CD4-positive, alpha-beta T cell treated with Interleukin-2 at 100 ng/mL for 4 hours (primary cell): ENCODE data around the gene PIAS2.
A peak's percentile ranks its signal among the peaks of the same experiment; 100 is the strongest.
"Not testable (repeated sequence)": the region's sequence is repeated elsewhere in the genome, so short reads cannot be mapped to it uniquely, and the experiment has no call there.

Experiments used
- DNase-seq: peaks from one replicate; pipeline ENCODE4 v3.0.0-alpha.2; 2020; ENCODE audit warnings: low spot score

PIAS2 gene

GRCh38 chr18:46917108-46917802 lies at the start of gene PIAS2, which contains the start of gene KATNAL2:
Gene PIAS2 (minus strand): TSS chr18:46917507. CDS start chr18:46917345, 162 bp downstream.
Gene KATNAL2 (plus strand): TSS chr18:46917602. CDS start chr18:46946873, 29,271 bp downstream.
- DNase-seq = peak; percentile 78

- not testable (repeated sequence) for DNase-seq
Measured at GRCh38 chr18:46966266-46966665, 49.0 kb upstream of the PIAS2 start.

GRCh38 chr18:46964579-46965293 lies 47.4 kb upstream of the PIAS2 start:
- DNase-seq = not testable (repeated sequence)

DNA sequence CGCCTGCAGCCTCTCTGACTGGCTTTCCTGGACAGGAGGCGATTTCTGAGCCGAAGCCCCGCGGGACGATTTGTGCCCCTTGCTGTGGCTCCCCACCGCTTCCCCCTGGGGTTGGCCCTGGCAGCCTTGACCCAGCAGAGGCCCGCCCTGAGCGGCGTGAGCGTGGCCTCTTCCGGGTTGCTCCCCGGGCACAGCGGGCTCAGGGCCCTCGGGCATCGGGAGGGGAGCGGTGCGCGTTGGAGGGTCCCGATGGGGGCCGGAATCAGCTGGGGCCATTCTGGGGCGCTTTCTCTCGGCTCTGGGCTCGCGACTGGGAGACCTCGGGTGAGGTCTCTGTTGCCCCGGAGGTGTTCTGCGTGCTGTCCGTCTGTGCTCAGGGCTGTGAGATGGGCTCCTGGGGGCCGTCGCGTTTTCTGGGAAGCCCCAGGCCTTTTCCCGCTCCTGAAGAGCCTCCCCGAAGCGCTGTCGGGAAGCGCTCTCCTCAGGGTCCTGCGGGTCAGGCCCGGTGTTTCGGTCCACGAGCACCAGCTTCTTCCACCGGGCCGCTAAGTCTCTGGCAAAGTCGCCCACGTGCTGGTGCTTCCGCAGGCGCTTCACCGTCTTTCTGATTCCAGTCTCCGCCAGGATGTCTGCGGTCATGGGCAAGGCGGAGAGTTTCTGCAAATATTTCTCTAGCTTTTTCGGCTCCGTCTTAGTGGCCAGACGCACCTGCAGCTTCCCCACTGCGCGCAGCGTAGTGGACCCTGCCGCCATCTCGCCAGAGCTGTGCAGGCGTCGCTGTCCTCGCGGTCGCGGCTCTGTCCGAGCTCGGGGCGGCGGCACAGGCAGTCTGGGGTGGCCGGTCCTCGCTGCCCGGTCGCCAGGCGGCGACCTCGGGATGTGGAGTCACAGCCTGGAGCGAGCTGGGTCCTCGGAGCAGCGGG lies 46.6 kb upstream of the PIAS2 start:
- DNase-seq = not testable (repeated sequence)

DNA sequence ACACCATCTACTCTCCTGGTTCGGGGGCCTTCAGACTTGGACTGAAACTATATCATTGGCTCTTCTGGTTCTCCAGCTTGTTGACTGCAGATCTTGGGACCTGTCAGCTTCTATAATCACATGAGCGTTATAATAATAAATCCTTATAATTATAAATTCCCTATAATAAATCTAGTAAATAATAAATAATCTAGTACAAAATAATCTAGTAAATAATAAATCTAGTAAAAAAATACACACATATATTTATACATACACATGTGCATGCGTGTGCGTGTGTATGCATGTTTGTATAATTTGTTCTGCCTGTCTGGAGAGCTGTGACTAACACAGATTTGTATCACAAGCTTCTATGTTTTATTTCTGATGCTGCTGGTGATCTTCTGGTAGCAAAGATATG lies 40.9 kb upstream of the PIAS2 start:
- no peak for DNase-seq

DNA sequence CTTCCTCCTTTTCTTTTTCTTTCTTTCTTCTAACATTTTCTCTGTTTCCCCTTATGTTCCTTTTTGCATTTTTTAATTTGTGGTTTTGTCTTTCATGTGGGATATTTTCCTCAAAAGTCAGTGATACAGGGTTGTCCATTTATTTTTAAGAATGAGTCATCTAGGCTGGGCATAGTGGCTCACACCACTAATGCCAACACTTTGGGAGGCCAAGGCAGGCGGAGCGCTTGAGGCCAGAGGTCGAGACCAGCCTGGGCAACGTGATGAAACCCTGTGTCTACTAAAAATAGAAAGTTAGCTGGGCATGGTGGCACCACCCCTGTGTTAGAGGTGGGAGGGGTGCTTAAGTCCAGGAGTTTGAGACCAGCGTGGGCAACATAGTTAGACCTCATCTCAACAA lies 35.9 kb upstream of the PIAS2 start:
- DNase-seq = no peak

GRCh38 chr18:46950064-46950656 lies 32.9 kb upstream of the PIAS2 start:
- peak; percentile 7 for DNase-seq

GRCh38 chr18:46946656-46947282 lies 29.5 kb upstream of the PIAS2 start:
- DNase-seq = peak; percentile 51

DNA sequence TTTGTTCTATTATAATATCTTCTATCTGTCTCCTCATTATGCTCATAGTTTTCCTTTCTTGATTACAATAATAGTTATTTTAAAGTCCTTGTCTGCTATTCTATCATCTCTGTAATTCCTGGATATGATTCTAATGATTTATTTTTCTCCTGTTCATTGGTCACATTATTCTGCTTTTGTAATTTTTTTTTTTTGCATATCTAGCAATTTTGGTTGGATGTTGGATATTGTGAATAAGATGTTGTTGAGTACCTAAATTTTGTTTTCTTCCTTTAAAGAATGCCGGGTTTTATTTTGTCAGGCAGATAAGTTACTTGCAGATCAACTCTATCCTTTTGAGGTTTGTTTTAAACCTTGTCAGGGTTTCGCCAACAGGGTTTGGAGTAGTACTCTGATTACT lies 25.3 kb upstream of the PIAS2 start:
- no peak for DNase-seq

DNA sequence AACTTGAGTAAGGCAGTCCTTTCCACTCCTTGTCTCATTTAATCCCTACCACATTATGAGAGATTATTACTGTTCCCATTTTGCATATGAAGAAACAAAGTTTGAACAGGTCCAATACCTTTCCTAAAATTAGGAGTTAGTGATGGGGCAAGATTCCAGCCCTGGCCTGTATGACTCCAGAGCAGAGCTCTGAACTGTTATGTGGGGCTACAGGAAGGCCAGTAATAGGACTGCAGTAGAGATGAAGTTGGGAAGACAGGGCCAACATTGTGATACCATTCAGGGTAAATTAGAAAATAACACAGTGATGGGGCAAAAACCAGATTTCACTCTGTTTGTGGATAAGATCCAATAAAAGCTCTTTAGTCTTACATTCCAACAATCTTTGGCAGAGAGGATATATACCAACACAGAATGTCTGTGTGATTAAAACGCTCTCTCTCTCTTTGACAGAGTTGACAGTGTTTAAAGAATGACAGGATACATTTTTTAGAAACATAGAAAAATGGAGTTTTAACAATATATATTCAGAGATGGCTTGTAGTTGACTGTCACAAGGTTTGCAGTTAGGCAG lies 22.8 kb upstream of the PIAS2 start:
- DNase-seq = no peak

- DNase-seq = no peak
Measured at GRCh38 chr18:46939337-46939963, 22.1 kb upstream of the PIAS2 start.

DNA sequence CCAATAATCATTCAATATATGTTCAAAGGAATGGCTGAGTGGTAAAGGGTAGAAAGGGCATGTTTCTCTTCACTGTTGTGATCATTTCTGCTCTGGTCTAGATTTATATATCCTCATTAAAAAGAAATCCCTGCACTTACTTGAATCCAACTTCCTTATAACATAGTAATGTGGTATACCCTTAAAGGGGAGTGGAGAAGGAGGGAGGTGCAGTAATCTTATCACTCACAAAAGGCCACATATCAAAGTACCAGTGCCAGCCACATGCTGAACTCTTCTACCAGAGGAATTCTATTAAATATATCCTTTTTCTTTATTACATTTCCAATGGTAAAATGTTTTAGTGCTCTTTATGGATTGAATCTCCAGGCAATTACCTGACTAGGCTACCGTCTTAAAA lies 3.3 kb upstream of the PIAS2 start:
- no peak for DNase-seq

DNA sequence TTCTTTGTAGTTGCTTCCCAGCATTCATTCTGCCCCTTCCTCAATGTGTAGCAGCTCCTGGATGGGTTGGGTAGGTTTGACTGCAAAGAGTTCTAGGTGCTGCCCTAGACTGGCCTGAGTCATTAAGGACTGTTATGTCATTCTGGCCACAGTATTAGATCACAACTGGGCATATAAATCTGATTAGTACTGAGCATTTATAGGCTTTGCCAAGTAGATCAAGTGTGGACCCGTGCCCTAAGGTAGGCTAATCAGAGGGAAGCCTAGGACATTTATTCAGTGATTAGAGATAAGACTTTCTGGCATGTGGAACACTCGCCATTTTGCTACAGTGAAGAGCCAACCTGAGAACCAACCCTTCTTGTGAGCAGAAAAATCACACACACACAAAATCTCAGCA lies 2.8 kb upstream of the PIAS2 start:
- DNase-seq = no peak

- DNase-seq = no peak
Measured at GRCh38 chr18:46917803-46918600, 695 bp upstream of the PIAS2 start.

DNA sequence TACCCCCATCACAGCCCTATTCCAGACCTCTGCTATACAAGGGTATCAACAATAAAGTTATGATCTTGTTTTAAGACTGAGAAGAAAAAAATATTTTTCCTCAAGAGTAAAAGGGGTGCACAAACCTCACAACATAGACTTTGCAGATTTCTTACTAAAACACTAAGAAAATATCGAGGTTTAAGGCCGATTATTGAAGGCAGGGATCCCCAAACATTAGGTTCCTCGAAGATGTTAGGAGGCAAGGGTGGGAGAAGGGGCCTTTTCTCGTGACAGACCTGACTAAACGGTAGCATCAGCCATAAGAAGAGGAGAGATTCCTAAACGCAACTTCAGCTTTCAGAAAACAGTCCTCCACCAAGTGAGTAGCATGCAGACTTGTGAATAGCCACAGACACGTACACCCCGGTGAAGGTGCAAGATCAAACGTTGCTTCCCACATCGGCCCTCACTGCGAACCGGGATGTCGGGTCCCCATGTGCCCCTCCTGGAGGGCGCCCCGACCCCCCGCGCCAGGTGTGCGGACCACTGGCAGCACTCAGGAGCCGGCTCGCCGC lies 678 bp downstream of the PIAS2 start:
- DNase-seq = peak; percentile 34

- DNase-seq = no peak
Measured at GRCh38 chr18:46915800-46916550, 1.3 kb downstream of the PIAS2 start.

DNA sequence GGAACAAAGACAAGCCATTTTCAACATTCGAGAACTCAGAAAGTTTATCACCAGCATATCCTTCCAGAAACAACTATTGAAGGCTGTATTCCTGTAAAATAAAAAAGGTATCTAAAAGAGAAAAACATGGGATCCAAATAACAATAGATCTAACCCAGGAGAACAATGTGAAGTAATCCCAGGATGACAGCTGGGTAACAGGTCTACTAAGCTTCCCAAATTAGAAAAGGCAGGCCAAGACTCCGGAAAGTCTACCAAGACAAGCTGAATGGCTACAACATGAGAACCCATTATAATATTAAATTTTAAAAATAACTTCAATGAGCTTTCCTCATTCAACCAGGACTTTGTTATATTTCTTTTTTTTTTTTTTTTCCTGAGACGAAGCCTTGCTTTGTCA lies 6.5 kb downstream of the PIAS2 start:
- DNase-seq = no peak

DNA sequence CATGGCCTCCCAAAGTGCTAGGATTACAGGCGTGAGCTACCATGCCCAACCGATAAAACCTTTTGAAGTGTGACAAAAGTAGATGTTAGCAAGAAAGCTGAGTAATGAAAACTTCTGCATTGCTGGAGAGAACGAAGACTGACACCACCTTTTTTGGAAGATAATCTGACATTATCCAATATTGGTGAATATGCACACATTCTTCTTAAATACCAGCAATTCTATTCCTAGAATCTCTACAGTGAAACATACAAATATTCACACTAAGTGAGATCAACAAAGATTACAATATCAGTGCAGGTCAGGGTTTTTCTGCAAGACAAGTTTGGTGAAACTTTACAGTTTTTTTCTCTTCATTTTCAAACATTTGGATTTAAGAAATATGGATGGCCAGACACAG lies 7.8 kb downstream of the PIAS2 start:
- DNase-seq = no peak

DNA sequence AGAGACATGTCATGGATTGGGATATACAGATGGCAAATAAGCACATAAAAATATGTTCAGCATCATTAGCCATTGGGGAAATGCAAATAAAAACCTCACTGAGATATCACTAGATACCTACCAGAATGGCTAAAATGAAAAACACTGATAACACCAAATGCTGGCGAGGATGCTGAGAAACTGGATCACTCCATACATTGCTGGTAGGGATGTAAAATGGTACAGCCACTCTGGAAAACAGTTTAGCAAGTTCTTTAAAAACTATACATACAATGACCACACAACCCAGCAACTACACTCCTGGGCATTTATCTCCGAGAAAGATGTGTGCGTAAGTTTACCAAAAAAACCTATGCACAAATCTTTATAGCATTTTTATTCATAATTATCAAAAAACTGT lies 13.9 kb downstream of the PIAS2 start:
- DNase-seq = no peak
